ENCODE measurements around the gene SUN3.

SUN3 gene

GRCh38 chr7:48048113-48048512 lies 19.2 kb upstream of the SUN3 start:
- no peak overlapping the region for H3K4me3 ChIP-seq (ENCODE audit: insufficient read depth, low read depth, low read length)
- no peaks in the 10 kb centered on the region for H3K9me3 ChIP-seq (ENCODE audit: control insufficient read depth, low read length)
- no peaks in the 10 kb centered on the region for H3K4me1 ChIP-seq (ENCODE audit: control insufficient read depth, insufficient read depth, low read length)
- 95 to 96% methylated on average over 8 of the region's 8 CpGs for WGBS, 2 experiments
- no peak overlapping the region for H3K27ac ChIP-seq (ENCODE audit: insufficient read depth, low read depth, low read length, poor library complexity, severe bottlenecking)
- H3K36me3 ChIP-seq (ENCODE audit: control insufficient read depth, insufficient read depth, low read length), result no peaks in the 10 kb centered on the region
- no peaks in the 10 kb centered on the region for H3K27me3 ChIP-seq (ENCODE audit: control insufficient read depth, insufficient read depth, low read length, poor library complexity, severe bottlenecking)

GRCh38 chr7:48046458-48046857 lies 17.6 kb upstream of the SUN3 start:
- Histone ChIP-seq H3K36me3 (ENCODE audit: control insufficient read depth, insufficient read depth, low read length) (no peaks in the 10 kb centered on the region), H3K4me3 (ENCODE audit: insufficient read depth, low read depth, low read length) (no peak overlapping the region), H3K4me1 (ENCODE audit: control insufficient read depth, insufficient read depth, low read length) (no peaks in the 10 kb centered on the region), H3K27me3 (ENCODE audit: control insufficient read depth, insufficient read depth, low read length, poor library complexity, severe bottlenecking) (no peaks in the 10 kb centered on the region), H3K9me3 (ENCODE audit: control insufficient read depth, low read length) (no peaks in the 10 kb centered on the region), H3K27ac (ENCODE audit: insufficient read depth, low read depth, low read length, poor library complexity, severe bottlenecking) (no peak overlapping the region)
- WGBS, 2 experiments, result 83 to 84% methylated on average over 14 of the region's 14 CpGs

- Histone ChIP-seq H3K36me3 (ENCODE audit: control insufficient read depth, insufficient read depth, low read length) (no peaks in the 10 kb centered on the region), H3K4me3 (ENCODE audit: insufficient read depth, low read depth, low read length) (no peak overlapping the region), H3K4me1 (ENCODE audit: control insufficient read depth, insufficient read depth, low read length) (no peaks in the 10 kb centered on the region), H3K27ac (ENCODE audit: insufficient read depth, low read depth, low read length, poor library complexity, severe bottlenecking) (no peak overlapping the region), H3K9me3 (ENCODE audit: control insufficient read depth, low read length) (no peaks in the 10 kb centered on the region), H3K27me3 (ENCODE audit: control insufficient read depth, insufficient read depth, low read length, poor library complexity, severe bottlenecking) (no peaks in the 10 kb centered on the region)
- 82 to 85% methylated on average over 9 of the region's 9 CpGs for WGBS, 2 experiments
These were observed 16.4 kb upstream of the SUN3 start for GRCh38 chr7:48045195-48045765.

- no peaks in the 10 kb centered on the region for H3K4me1 ChIP-seq (ENCODE audit: control insufficient read depth, insufficient read depth, low read length)
- H3K36me3 ChIP-seq (ENCODE audit: control insufficient read depth, insufficient read depth, low read length), result no peaks in the 10 kb centered on the region
- 59 to 64% methylated on average over 3 of the region's 3 CpGs for WGBS, 2 experiments
- no peak overlapping the region for H3K4me3 ChIP-seq (ENCODE audit: insufficient read depth, low read depth, low read length)
- peaks cover 4% of the 10 kb centered on the region for H3K27me3 ChIP-seq (ENCODE audit: control insufficient read depth, insufficient read depth, low read length, poor library complexity, severe bottlenecking)
- H3K27ac ChIP-seq (ENCODE audit: insufficient read depth, low read depth, low read length, poor library complexity, severe bottlenecking), result no peak overlapping the region
- H3K9me3 ChIP-seq (ENCODE audit: control insufficient read depth, low read length), result no peaks in the 10 kb centered on the region
These were observed 13.7 kb upstream of the SUN3 start for GRCh38 chr7:48042636-48043035.

GRCh38 chr7:48042216-48042615 lies 13.3 kb upstream of the SUN3 start:
- Histone ChIP-seq H3K9me3 (ENCODE audit: control insufficient read depth, low read length) (no peaks in the 10 kb centered on the region), H3K36me3 (ENCODE audit: control insufficient read depth, insufficient read depth, low read length) (no peaks in the 10 kb centered on the region), H3K27ac (ENCODE audit: insufficient read depth, low read depth, low read length, poor library complexity, severe bottlenecking) (no peak overlapping the region), H3K27me3 (ENCODE audit: control insufficient read depth, insufficient read depth, low read length, poor library complexity, severe bottlenecking) (peaks cover 8% of the 10 kb centered on the region), H3K4me1 (ENCODE audit: control insufficient read depth, insufficient read depth, low read length) (no peaks in the 10 kb centered on the region), H3K4me3 (ENCODE audit: insufficient read depth, low read depth, low read length) (no peak overlapping the region)
- WGBS, 2 experiments, result 90 to 92% methylated on average over 3 of the region's 3 CpGs

GRCh38 chr7:48041653-48041970 lies 12.7 kb upstream of the SUN3 start:
- no peaks in the 10 kb centered on the region for H3K36me3 ChIP-seq (ENCODE audit: control insufficient read depth, insufficient read depth, low read length)
- no peak overlapping the region for H3K27ac ChIP-seq (ENCODE audit: insufficient read depth, low read depth, low read length, poor library complexity, severe bottlenecking)
- H3K4me3 ChIP-seq (ENCODE audit: insufficient read depth, low read depth, low read length), result no peak overlapping the region
- no peaks in the 10 kb centered on the region for H3K4me1 ChIP-seq (ENCODE audit: control insufficient read depth, insufficient read depth, low read length)
- no peaks in the 10 kb centered on the region for H3K9me3 ChIP-seq (ENCODE audit: control insufficient read depth, low read length)
- WGBS, 2 experiments, result 66 to 76% methylated on average over 2 to 3 of the region's 3 CpGs
- peaks cover 14% of the 10 kb centered on the region for H3K27me3 ChIP-seq (ENCODE audit: control insufficient read depth, insufficient read depth, low read length, poor library complexity, severe bottlenecking)

GRCh38 chr7:48040944-48041652 lies 12.2 kb upstream of the SUN3 start:
- Histone ChIP-seq H3K4me1 (ENCODE audit: control insufficient read depth, insufficient read depth, low read length) (peaks cover 2% of the 10 kb centered on the region), H3K27me3 (ENCODE audit: control insufficient read depth, insufficient read depth, low read length, poor library complexity, severe bottlenecking) (peaks cover 19% of the 10 kb centered on the region), H3K36me3 (ENCODE audit: control insufficient read depth, insufficient read depth, low read length) (no peaks in the 10 kb centered on the region), H3K4me3 (ENCODE audit: insufficient read depth, low read depth, low read length) (no peak overlapping the region), H3K27ac (ENCODE audit: insufficient read depth, low read depth, low read length, poor library complexity, severe bottlenecking) (no peak overlapping the region), H3K9me3 (ENCODE audit: control insufficient read depth, low read length) (no peaks in the 10 kb centered on the region)
- WGBS, 2 experiments, result 91 to 92% methylated on average over 14 of the region's 18 CpGs

GRCh38 chr7:48038815-48039506 lies 10.1 kb upstream of the SUN3 start:
- WGBS, 2 experiments, result 18 to 25% methylated on average over 4 of the region's 5 CpGs
- no peak overlapping the region for H3K27ac ChIP-seq (ENCODE audit: insufficient read depth, low read depth, low read length, poor library complexity, severe bottlenecking)
- H3K4me3 ChIP-seq (ENCODE audit: insufficient read depth, low read depth, low read length), result no peak overlapping the region

GRCh38 chr7:48035967-48036478 lies 7.1 kb upstream of the SUN3 start:
- 6% methylated on average over 42 of the region's 42 CpGs for WGBS, 2 experiments
- H3K4me1 ChIP-seq (ENCODE audit: control insufficient read depth, insufficient read depth, low read length), result peaks cover 6% of the 10 kb centered on the region
- H3K27me3 ChIP-seq (ENCODE audit: control insufficient read depth, insufficient read depth, low read length, poor library complexity, severe bottlenecking), result peaks cover 61% of the 10 kb centered on the region
- no peaks in the 10 kb centered on the region for H3K9me3 ChIP-seq (ENCODE audit: control insufficient read depth, low read length)
- H3K27ac ChIP-seq (ENCODE audit: insufficient read depth, low read depth, low read length, poor library complexity, severe bottlenecking), result no peak overlapping the region
- H3K36me3 ChIP-seq (ENCODE audit: control insufficient read depth, insufficient read depth, low read length), result no peaks in the 10 kb centered on the region
- H3K4me3 ChIP-seq (ENCODE audit: insufficient read depth, low read depth, low read length), result peak overlapping the region; percentile 57

More at GRCh38 chr7:48038815-48039506, 10.1 kb upstream of the SUN3 start:
- Histone ChIP-seq H3K27me3 (ENCODE audit: control insufficient read depth, insufficient read depth, low read length, poor library complexity, severe bottlenecking) (peaks cover 40% of the 10 kb centered on the region), H3K4me1 (ENCODE audit: control insufficient read depth, insufficient read depth, low read length) (peaks cover 6% of the 10 kb centered on the region), H3K9me3 (ENCODE audit: control insufficient read depth, low read length) (no peaks in the 10 kb centered on the region), H3K36me3 (ENCODE audit: control insufficient read depth, insufficient read depth, low read length) (no peaks in the 10 kb centered on the region)

GRCh38 chr7:48035301-48035966 lies 6.5 kb upstream of the SUN3 start, which contains the start of gene C7orf57:
Gene C7orf57, plus strand, starts transcription at chr7:48035543. Its CDS starts 766 bp downstream, at chr7:48036309.
- H3K27ac ChIP-seq (ENCODE audit: insufficient read depth, low read depth, low read length, poor library complexity, severe bottlenecking), result no peak within 1 kb of the TSS
- H3K4me3 ChIP-seq (ENCODE audit: insufficient read depth, low read depth, low read length), result peak within 1 kb of the TSS; percentile 57
- WGBS, 2 experiments, result 1% methylated on average over 62 of the region's 62 CpGs
- peaks cover 6% of the 10 kb centered on the region for H3K4me1 ChIP-seq (ENCODE audit: control insufficient read depth, insufficient read depth, low read length)
- no peaks in the 10 kb centered on the region for H3K36me3 ChIP-seq (ENCODE audit: control insufficient read depth, insufficient read depth, low read length)
- H3K27me3 ChIP-seq (ENCODE audit: control insufficient read depth, insufficient read depth, low read length, poor library complexity, severe bottlenecking), result peaks cover 61% of the 10 kb centered on the region
- no peaks in the 10 kb centered on the region for H3K9me3 ChIP-seq (ENCODE audit: control insufficient read depth, low read length)

All from ectodermal cell (in vitro differentiated cells).